Measurements from ENCODE around the gene SYP. TPM values are rescaled to one million over a fixed set of nuclear protein-coding genes. Genes with fewer than 3 reads are reported as not detected.

Gene SYP
- total RNA-seq, 1 donor from 2014 or later: 1.6 TPM

- no peaks in the 10 kb centered on the region for H4K20me1 ChIP-seq (ENCODE audit: insufficient read depth, low read length)
- no peaks in the 10 kb centered on the region for H3K9me3 ChIP-seq (ENCODE audit: insufficient read depth, low read depth, low read length)
- H3K4me1 ChIP-seq (ENCODE audit: insufficient read depth, low read length): no peaks in the 10 kb centered on the region
- H3K4me3 ChIP-seq (ENCODE audit: insufficient read depth, low read depth, low read length): no peak overlapping the region
- no peak overlapping the region for H2AFZ ChIP-seq (ENCODE audit: low read depth, low read length)
- Mint-ChIP-seq H3K36me3 (ENCODE audit: low read depth, unreplicated experiment) (no peaks in the 10 kb centered on the region), H3K4me1 (ENCODE audit: low read depth, unreplicated experiment) (no peaks in the 10 kb centered on the region), H3K27me3 (ENCODE audit: low read depth, unreplicated experiment) (peaks cover 8% of the 10 kb centered on the region), H3K4me3 (ENCODE audit: unreplicated experiment) (no peak overlapping the region), H3K9me3 (ENCODE audit: unreplicated experiment) (no peaks in the 10 kb centered on the region), H3K27ac (ENCODE audit: unreplicated experiment) (no peak overlapping the region)
- FAIRE-seq (peak; percentile 89), DNase-seq (ENCODE audit: low read depth) (no peak)
- H3K9ac ChIP-seq (ENCODE audit: low read length): no peak overlapping the region
- TF ChIP-seq EZH2 (IDR thresholded peaks at IDR 0.05; ENCODE audit: insufficient read depth, low read length) (no peak), CTCF (IDR thresholded peaks at IDR 0.05; ENCODE audit: insufficient read depth, low read depth, low read length) (no peak)
- no peaks in the 10 kb centered on the region for H3K79me2 ChIP-seq (ENCODE audit: insufficient read depth, low read length)
- no peaks in the 10 kb centered on the region for H3K27me3 ChIP-seq (ENCODE audit: insufficient read depth, low read length)
- H3K36me3 ChIP-seq (ENCODE audit: insufficient read depth, low read length): no peaks in the 10 kb centered on the region
- no peak overlapping the region for H3K27ac ChIP-seq (ENCODE audit: low read depth, low read length)
- H3K4me2 ChIP-seq (ENCODE audit: low read length): no peak overlapping the region
Observed at GRCh38 chrX:49202022-49202421, 2.0 kb upstream of the SYP start.

GRCh38 chrX:49199315-49199595 lies 738 bp downstream of the SYP start:
- Mint-ChIP-seq H3K9me3 (ENCODE audit: unreplicated experiment) (no peaks in the 10 kb centered on the region), H3K36me3 (ENCODE audit: low read depth, unreplicated experiment) (no peaks in the 10 kb centered on the region), H3K27ac (ENCODE audit: unreplicated experiment) (no peak overlapping the region), H3K4me1 (ENCODE audit: low read depth, unreplicated experiment) (no peaks in the 10 kb centered on the region), H3K27me3 (ENCODE audit: low read depth, unreplicated experiment) (peaks cover 6% of the 10 kb centered on the region), H3K4me3 (ENCODE audit: unreplicated experiment) (no peak overlapping the region)
- Histone ChIP-seq H3K27ac (ENCODE audit: low read depth, low read length) (no peak overlapping the region), H2AFZ (ENCODE audit: low read depth, low read length) (no peak overlapping the region), H3K4me2 (ENCODE audit: low read length) (no peak overlapping the region), H3K4me1 (ENCODE audit: insufficient read depth, low read length) (no peaks in the 10 kb centered on the region), H3K36me3 (ENCODE audit: insufficient read depth, low read length) (no peaks in the 10 kb centered on the region), H4K20me1 (ENCODE audit: insufficient read depth, low read length) (no peaks in the 10 kb centered on the region), H3K27me3 (ENCODE audit: insufficient read depth, low read length) (no peaks in the 10 kb centered on the region), H3K4me3 (ENCODE audit: insufficient read depth, low read depth, low read length) (no peak overlapping the region), H3K79me2 (ENCODE audit: insufficient read depth, low read length) (no peaks in the 10 kb centered on the region), H3K9ac (ENCODE audit: low read length) (no peak overlapping the region), H3K9me3 (ENCODE audit: insufficient read depth, low read depth, low read length) (no peaks in the 10 kb centered on the region)
- no peak for DNase-seq (ENCODE audit: low read depth)
- no peak for FAIRE-seq
- TF ChIP-seq CTCF (IDR thresholded peaks at IDR 0.05; ENCODE audit: insufficient read depth, low read depth, low read length) (no peak), EZH2 (IDR thresholded peaks at IDR 0.05; ENCODE audit: insufficient read depth, low read length) (no peak)

- Mint-ChIP-seq H3K9me3 (ENCODE audit: unreplicated experiment) (no peaks in the 10 kb centered on the region), H3K36me3 (ENCODE audit: low read depth, unreplicated experiment) (no peaks in the 10 kb centered on the region), H3K4me1 (ENCODE audit: low read depth, unreplicated experiment) (no peaks in the 10 kb centered on the region), H3K27me3 (ENCODE audit: low read depth, unreplicated experiment) (peaks cover 6% of the 10 kb centered on the region), H3K4me3 (ENCODE audit: unreplicated experiment) (no peak overlapping the region), H3K27ac (ENCODE audit: unreplicated experiment) (no peak overlapping the region)
- no peak overlapping the region for H2AFZ ChIP-seq (ENCODE audit: low read depth, low read length)
- no peaks in the 10 kb centered on the region for H3K4me1 ChIP-seq (ENCODE audit: insufficient read depth, low read length)
- no peak overlapping the region for H3K4me3 ChIP-seq (ENCODE audit: insufficient read depth, low read depth, low read length)
- no peaks in the 10 kb centered on the region for H3K9me3 ChIP-seq (ENCODE audit: insufficient read depth, low read depth, low read length)
- FAIRE-seq (no peak), DNase-seq (ENCODE audit: low read depth) (no peak)
- H3K4me2 ChIP-seq (ENCODE audit: low read length): no peak overlapping the region
- no peak overlapping the region for H3K27ac ChIP-seq (ENCODE audit: low read depth, low read length)
- no peak overlapping the region for H3K9ac ChIP-seq (ENCODE audit: low read length)
- no peaks in the 10 kb centered on the region for H3K79me2 ChIP-seq (ENCODE audit: insufficient read depth, low read length)
- H4K20me1 ChIP-seq (ENCODE audit: insufficient read depth, low read length): no peaks in the 10 kb centered on the region
- TF ChIP-seq EZH2 (IDR thresholded peaks at IDR 0.05; ENCODE audit: insufficient read depth, low read length): no peak
- no peak for TF ChIP-seq CTCF (IDR thresholded peaks at IDR 0.05; ENCODE audit: insufficient read depth, low read depth, low read length)
- no peaks in the 10 kb centered on the region for H3K27me3 ChIP-seq (ENCODE audit: insufficient read depth, low read length)
- H3K36me3 ChIP-seq (ENCODE audit: insufficient read depth, low read length): no peaks in the 10 kb centered on the region
Observed at GRCh38 chrX:49198540-49199314, 1.3 kb downstream of the SYP start.
